GM19025 (cell line): ENCODE data around the gene CDC23.
A peak's percentile ranks its signal among the peaks of the same experiment; 100 is the strongest.
"Not testable (repeated sequence)": the region's sequence is repeated elsewhere in the genome, so short reads cannot be mapped to it uniquely, and the experiment has no call there.

Experiments
- ATAC-seq: cut with Tn5 transposase; IDR thresholded peaks from one replicate; pipeline ENCODE4 v1.9.1; 2021; ENCODE audit warnings: mild to moderate bottlenecking, low read depth, moderate library complexity; ENCODE audit not compliant: unreplicated experiment

The CDC23 gene

DNA sequence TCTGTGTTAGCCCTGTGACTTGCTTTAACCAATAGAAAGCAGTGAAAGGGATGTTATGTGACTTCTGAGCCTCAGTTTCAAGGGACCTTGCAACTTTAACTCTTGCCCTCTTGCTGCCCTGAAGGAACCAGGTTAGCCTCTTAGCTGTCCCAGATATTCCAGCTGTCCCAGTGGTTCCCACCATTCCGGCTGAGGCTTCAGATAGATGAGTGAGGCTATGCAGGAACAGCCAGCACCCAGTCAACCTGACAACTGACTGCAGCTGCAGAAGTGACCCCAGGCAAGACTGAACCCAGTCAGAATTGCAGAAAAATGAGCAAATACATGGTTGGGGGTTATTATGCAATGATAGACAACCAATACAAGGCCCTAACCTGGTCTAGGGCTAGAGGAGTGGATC lies 10.4 kb upstream of the CDC23 start:
- no peak for ATAC-seq

DNA sequence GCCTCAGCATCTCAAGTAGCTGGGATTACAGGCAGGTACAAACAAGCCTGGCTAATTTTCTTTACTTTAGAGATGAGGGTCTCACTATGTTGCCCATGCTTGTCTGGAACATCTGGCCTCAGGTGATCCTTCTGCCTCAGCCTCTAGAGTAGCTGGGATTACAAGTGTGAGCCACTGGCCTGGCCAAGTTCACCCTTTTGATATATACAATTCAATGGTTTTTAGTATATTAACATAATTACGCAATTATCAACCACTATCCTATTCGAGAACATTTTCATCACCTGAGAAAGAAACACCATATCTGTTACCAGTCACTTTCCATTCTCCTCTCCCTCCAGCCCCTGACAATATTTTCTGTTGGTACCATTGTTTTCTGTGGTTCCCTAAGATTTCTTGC lies 3.7 kb upstream of the CDC23 start:
- no peak for ATAC-seq

DNA sequence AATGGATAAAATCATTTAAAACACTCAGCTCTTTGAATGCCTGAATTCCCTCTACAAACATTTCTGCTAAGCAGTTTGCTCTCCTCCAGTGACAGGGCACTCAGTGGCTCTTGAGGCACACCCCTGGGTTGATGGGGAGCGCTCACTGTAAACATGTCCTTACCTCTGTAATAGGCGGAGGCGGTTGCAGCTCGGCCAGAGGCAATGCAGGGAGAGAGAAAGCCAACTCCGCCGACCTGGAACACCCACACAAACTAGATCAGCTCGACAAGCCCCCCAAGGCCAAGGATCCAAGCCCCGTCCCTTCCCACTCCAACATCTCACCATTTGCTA lies 329 bp downstream of the CDC23 start:
- ATAC-seq = peak; percentile 2

DNA sequence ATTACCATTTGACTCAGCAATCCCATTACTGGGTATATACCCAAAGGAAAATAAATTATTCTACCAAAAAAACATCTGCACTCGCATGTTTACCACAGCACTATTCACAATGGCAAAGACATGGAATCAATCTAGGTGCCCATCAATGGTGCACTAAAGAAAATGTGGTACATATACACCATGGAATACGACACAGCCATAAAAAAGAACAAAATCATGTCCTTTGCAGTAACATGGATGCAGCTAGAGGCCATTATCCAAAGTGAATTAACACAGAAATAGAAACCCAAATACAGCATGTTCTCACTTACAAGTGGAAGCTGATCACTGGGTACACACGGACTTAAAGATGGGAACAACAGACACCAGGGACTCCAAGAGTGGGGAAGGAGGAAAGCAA lies 2.1 kb downstream of the CDC23 start:
- ATAC-seq = no peak

DNA sequence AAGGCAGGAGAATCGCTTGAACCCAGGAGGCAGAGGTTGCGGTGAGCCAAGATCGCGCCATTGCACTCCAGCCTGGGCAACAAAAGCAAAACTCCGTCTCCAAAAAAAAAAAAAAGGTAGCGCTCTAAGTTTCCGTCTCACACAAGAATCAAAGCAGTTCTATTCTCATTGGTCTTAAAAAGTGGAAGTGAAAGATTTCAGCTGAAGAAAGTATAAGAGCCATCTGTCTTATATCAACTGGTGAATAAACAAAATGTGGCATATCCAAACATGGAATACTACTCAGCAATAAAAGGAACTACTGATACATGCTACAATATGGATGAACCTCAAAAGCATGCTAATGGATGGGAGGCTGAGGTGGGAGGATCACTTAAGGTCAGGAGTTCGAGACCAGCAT lies 19.3 kb downstream of the CDC23 start:
- not testable (repeated sequence) for ATAC-seq

DNA sequence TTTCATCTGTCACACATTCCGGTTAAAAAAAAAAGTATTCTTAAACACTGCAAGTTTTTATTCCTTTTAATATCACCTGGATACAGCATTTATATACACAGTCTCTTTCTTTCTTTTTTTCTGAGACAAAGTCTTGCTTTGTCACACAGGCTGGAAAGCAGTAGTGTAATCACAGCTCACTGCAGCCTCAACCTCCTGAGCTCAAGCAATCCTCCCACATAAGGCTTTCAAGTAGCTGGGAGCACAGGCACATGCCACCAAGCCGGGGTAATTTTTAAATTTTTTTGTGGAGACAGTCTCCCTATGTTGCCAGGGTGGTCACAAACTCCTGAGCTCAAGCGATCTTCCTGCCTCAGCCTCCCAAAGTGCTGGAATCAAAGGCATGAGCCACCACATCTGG lies 20.3 kb downstream of the CDC23 start:
- ATAC-seq = no peak

DNA sequence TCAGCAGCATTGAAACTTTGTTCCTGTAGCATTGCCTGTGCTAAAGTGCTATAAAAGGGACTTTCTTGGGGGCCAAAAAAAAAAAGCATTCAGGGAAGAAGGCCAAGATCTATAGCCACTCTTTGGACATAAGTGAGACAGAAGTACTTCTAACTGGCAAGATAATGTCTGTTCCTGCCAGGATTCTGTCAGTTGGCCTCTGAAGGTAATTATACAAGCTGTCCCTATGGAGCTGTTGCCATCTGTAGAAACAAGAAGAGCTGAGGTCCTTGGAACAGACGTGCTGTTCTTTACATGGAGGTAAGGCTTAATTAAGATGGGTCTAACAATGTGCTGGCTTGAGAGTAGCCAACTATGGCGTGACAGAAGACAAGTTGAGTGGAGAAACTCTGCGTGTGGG lies 24.5 kb downstream of the CDC23 start:
- no peak for ATAC-seq

DNA sequence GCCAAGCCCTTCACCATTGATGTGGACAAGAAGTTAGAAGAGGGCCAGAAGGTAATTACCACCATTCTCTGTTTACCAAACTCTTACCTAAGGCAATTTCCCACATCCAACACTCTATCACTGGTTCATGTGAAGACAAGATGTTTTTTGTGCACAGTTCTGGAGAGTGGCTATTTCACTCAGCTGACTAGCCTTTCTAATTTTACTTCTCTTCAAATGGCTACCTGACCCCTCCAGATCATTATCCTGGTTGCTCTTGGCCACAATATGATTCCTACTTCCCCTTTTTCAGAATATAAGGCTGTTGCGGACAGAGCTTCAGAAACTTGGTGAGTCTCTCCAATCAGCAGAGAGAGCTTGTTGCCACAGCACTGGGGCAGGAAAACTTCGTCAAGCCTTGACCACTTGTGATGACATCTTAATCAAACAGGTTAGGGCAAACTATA lies 27.1 kb downstream of the CDC23 start:
- no peak for ATAC-seq

DNA sequence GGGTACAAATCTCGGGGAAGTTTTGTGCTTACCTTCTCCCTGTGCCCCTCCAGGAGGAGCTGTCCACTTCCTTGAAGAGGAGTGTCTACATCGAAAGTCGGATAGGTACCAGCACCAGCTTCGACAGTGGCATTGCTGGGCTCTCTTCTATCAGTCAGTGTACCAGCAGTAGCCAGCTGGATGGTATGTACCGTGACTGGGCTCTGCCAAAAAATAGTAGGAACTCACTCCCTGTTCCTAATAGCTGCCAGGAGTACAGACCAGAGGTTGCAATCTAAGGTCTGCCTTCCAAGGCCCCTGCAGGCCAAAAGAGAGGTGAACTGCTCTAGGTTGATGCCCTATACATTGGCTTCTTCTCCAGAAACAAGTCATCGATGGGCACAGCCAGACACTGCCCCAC lies 30.3 kb downstream of the CDC23 start:
- ATAC-seq = no peak

DNA sequence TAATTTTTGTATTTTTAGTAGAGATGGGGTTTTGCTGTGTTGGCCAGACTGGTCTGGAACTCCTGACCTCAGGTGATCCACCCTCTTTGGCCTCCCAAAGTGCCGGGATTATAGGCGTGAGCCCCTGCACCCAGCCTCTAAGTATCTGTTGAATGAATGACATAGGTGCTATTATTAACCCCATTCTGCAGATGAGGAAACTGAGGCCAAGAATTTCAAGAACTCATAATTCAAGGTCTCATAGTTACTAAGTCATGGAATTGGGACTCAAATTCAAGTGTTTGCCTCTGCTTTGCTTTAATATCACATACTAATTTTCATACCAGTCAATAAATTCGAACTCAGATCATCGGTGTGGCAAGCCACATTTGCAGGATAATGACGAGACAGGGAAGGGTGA lies 32.3 kb downstream of the CDC23 start:
- ATAC-seq = no peak

DNA sequence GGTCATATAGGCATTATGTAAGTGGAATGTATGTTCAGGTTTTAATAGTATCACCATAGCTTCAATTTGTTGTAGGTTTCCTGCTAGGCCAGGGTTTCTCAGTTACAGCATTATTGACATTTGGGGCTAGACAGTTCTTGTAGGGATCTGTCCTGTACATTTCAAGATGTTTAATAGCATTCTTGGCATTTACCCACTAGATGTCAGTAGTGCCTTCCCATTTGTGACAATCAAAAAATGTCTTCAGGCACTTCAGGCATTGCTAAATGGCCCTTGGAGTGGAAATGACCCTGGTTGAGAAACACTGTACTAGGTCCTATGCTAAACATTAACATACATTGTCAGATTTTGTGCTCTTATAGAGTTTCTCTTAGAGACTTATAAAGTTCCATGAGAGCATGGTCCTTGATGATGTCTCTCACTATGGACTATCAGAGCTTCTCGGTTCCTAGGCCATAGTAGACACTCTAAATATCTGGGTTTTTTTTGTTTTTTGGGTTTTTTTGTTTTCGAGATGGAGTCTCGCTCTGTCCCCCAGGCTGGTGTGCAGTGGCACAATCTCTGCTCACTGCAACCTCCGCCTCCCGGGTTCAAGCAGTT lies 32.8 kb downstream of the CDC23 start:
- no peak for ATAC-seq

DNA sequence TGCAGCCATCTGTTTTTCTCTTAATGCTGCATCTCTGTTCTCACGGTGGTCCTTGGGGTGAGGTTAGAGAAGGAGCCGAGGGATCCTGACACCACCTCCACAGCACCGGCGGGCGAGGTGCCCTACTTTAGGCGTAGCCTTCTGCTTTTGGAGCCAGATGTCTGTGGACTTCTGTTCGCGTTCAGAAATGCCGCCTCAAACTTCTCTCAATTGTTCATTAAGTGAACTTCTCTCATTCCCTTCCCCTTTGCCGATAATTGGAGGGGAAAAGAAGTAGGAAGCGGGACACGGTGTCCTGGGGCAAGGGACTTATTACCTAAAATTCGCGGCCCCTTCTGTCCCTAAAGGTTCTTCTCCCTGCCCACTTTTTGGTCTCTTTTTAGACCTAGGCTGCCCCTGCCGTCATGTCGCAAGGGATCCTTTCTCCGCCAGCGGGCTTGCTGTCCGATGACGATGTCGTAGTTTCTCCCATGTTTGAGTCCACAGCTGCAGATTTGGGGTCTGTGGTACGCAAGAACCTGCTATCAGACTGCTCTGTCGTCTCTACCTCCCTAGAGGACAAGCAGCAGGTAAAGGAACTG lies 33.8 kb downstream of the CDC23 start:
- no peak for ATAC-seq

DNA sequence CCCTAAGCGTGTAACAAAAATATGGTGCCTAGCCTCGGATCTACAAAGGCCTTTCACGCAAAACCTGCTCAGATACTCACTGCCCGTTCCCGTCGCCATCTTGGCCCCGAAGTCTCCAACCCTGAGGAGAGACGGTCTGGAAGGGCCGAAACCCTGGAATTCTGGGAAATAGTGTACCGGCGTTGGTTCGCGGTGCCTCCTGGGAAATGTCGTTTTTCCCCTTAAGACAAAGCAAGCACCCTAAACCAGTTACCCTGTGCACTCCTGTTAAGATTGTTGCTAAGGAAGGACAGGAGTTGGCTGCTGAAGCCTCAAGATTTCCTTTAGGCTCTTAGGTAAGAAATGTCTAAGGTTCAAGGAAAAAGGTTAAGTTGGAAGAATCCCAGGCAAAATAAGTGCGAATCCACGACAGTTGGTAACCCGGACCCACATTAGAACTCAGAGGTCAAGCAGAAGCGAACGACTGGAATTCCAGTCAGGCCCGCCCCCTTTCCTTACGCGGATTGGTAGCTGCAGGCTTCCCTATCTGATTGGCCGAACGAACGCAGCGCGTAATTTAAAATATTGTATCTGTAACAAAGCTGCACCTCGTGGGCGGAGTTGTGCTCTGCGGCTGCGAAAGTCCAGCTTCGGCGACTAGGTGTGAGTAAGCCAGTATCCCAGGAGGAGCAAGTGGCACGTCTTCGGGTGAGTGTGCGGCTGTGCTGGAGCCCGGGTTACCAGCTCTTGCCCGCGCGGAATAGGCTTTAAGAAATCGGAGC lies 34.4 kb downstream of the CDC23 start, which contains the start of the genes BRD8 and KIF20A:
TSS of gene BRD8 (minus strand) at position 115 of the 761 bp plus-strand sequence. CDS start at position 99, 16 bp downstream.
TSS of gene KIF20A (plus strand) at position 597 of the 761 bp plus-strand sequence. CDS start 569 bp downstream, outside the sequence.
- ATAC-seq = peak; percentile 85

DNA sequence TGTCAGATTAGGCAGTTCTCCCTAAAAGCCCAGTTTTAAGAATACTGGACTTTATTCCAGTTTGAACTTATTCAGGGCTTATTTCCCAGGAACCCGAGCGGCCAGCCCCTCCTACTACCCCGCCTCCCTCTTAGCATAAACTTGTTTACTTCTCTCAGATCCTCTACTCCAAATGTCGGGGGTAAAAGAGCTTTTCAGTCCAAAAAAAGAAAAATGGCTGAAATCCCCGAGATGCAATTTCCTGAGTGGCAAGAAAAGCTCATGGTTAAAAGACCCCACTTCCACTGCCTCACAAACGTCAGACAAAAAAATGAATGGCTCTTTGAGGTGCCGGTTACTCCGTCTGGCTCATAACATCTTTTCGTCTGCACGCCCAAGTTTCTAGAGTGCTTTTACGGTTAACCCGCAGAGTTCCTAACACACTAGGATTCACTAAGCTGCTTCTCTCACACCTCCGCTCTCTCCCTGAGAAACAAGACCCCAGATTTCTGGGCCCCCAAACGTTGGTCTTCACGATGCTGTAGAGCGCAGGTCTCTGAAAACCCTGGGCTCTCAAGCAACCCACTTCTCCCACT lies 35.1 kb downstream of the CDC23 start:
- no peak for ATAC-seq

DNA sequence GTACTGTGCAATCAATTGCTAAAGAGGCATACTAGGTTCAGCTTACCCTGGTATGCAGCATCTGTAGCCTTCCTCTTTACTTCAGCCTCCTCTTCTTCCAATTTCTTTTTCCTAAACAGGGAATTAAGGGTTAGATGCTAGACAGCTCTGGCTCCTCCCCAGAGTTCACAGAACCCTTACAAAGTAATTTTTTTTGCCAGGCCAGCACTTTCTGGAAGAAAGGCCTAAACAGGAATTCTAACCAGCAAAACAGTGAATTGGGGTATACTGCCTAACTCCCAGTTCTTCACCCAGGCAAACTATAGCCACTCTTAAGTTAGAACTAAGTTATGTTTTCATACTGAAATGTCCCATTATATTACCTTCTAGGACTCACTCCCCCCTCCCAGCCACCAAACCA lies 42.8 kb downstream of the CDC23 start:
- ATAC-seq = no peak

DNA sequence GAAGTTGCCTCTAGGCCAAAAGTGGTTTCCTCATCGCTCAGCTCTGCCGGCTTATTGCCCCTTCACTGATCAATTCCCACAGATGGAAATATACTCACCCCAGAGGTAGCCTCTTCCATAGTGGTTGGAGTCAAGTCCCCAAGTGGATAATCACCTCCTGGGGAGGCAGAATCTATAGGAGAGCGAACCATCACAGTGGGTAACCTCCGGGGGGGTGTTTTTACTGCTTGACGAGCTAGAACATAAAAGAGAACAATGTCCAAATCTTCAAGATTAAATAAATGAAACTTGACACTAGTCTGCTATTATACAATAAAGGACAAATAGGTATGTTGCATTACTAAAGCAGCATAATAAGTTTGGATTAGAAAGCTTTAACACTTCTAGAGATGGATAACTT lies 44.0 kb downstream of the CDC23 start:
- no peak for ATAC-seq

DNA sequence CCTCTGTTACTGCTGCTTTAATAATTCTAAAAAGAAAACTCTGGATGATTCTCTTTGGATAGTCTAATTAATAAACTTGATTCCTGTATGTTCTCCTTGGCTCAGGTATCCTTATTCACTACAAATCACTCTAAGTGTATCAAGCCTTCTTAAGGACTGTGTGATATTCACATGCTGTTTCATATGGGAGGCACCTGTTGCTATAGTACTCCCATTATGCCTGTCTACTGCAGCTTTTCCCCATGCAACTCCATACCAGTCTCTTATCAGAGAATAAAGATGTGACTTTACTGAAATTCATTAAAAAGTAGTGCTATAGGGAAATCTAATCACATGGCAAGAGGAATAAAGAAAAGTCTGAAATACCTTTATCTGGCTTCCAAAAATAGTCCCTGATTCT lies 49.4 kb downstream of the CDC23 start:
- ATAC-seq = no peak

DNA sequence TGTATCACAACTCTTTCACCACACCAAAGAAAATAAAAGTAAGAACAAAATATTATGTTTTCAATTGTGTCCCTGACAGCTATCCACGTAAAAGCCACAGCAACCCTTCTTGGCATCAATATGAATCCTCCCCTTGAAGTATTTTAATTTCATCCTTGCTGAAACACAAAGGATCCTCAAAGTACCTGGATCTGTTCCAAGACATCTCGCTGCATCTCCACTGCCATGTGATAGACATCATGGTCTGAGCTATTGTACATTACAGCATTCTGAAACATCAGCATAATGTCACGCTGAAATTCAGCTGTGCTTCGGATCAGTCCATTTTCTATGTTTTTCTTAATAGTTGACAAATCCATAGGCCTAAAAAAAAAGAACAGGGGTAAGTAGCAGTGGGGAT lies 52.4 kb downstream of the CDC23 start:
- no peak for ATAC-seq

DNA sequence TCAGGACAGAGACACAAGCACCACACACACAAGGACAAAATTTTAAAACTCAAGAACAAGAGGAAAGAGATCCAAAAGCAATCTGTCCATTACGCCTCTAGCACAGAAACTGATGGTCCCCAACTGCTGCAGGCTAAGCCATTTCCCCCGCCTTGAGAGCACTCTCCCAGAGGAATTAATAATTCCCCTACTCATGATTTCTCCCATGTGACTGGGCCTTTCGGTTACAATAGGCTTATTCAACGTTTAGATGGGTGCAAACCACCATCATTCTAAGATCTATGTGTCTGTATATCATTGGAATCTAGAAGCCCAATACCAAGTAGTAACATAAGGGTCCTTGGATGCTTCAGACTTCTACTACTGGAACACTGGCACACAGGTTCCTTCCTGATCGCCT lies 53.5 kb downstream of the CDC23 start:
- ATAC-seq = no peak

DNA sequence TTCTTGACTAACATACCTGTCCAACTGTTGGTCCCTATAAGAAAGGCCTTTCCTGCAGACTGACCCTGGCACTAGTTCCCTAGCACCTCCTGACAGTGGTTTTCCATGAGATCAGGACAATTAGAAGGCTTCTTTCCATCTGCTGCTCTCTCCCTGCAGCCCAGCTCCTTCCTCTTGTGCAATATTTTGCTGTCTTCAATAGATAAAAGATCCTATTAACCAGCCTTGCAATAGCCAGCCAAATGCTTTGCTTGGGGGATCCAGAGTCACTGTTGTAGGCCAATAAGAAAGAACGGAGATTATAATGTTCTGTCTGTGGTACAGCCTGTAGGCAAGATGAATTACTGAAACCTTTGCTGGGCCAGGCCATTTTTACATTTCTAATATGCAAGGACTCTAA lies 55.5 kb downstream of the CDC23 start:
- ATAC-seq = no peak

DNA sequence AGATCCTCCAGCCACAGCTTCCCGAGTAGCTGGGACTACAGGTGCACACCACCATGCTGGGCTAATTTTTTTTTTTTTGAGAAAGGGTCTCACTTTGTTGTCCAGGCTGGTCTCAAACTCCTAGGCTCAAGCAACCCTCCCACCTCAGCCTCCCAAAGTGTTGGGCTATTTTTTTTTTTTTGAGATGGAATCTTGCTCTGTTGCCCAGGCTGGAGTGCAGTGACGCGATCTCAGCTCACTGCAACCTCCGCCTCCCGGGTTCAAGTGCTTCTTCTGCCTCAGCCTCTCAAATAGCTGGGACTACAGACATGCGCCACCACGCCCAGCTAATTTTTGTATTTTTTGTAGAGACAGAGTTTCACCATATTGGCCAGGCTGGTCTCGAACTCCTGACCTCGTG lies 57.1 kb downstream of the CDC23 start:
- not testable (repeated sequence) for ATAC-seq

DNA sequence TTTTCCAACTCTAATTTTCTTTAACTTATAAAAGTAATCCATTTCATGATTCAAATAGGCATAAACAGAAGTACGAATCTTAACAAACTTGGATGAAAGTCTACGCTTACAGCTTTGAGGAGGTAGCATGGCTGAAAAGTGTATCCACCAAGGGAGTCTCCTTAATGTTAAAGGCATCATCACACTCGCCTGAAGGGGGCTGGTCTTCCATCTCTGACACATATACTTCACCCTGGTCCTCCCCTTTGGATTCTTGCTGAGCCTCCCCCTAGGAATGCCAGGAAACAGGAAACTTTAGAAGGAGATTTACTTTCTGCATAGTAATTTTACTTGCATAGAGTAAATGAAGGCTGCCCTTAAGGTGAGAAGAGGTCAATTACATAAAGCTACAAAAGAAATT lies 63.6 kb downstream of the CDC23 start:
- no peak for ATAC-seq
